Stomach (tissue), 4 donors: ENCODE data around the gene FYCO1.

ENCODE experiments used
- EP300 ChIP-seq: sonication (generic); formaldehyde crosslinking; IDR thresholded peaks from one replicate; pipeline ENCODE4 v1.6.1; 2017; ENCODE audit warnings: antibody characterized with exemption
- POLR2A ChIP-seq, 4 donors: fragments of 450-650 bp; IDR thresholded peaks; one replicate each; pipeline ENCODE4 v1.6.1; 2016; ENCODE audit warnings: antibody characterized with exemption in 4 of 4, control low read depth in 2 of 4, mild to moderate bottlenecking in 1 of 4, moderate library complexity in 1 of 4
- POLR2AphosphoS5 ChIP-seq, 3 donors: sonication (generic); formaldehyde crosslinking; IDR thresholded peaks; one replicate each; pipeline ENCODE4 v1.6.1; 2016; ENCODE audit warnings: antibody characterized with exemption in 3 of 3
- TF ChIP-seq, protein P1 (sequence below), 7 experiments: fragments of 450-650 bp in 4 of 7; fragments of 200-600 bp in 3 of 7; sonication (generic) in 3 of 7; IDR thresholded peaks; one replicate each; pipeline ENCODE4 v1.5.1; 2016 to 2019; ENCODE audit warnings: antibody characterized with exemption in 7 of 7, control low read depth in 2 of 7, mild to moderate bottlenecking in 1 of 7

DNA sequence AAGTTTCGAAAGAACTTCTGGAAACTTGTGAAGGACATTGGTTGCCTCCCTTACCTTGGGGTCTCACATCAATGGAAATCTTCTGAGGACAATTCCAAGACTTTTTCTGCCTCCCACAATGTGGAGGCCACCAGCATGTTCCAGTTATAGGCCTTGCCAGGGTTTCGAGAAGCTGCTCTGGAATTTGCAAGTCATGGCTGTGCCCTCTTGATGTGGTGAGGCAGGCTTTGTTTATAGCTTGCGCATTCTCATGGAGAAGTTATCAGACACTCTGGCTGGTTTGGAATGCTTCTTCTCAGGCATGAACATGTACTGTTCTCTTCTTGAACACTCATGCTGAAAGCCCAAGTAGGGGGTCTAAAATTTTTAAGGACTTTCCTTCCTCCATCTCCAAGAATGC lies 48.3 kb downstream of the FYCO1 start:
- TF ChIP-seq, protein P1, sequence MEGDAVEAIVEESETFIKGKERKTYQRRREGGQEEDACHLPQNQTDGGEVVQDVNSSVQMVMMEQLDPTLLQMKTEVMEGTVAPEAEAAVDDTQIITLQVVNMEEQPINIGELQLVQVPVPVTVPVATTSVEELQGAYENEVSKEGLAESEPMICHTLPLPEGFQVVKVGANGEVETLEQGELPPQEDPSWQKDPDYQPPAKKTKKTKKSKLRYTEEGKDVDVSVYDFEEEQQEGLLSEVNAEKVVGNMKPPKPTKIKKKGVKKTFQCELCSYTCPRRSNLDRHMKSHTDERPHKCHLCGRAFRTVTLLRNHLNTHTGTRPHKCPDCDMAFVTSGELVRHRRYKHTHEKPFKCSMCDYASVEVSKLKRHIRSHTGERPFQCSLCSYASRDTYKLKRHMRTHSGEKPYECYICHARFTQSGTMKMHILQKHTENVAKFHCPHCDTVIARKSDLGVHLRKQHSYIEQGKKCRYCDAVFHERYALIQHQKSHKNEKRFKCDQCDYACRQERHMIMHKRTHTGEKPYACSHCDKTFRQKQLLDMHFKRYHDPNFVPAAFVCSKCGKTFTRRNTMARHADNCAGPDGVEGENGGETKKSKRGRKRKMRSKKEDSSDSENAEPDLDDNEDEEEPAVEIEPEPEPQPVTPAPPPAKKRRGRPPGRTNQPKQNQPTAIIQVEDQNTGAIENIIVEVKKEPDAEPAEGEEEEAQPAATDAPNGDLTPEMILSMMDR (IDR thresholded peaks at IDR 0.05): no peak
- TF ChIP-seq POLR2AphosphoS5 (IDR thresholded peaks at IDR 0.05) (no peak), POLR2A (IDR thresholded peaks at IDR 0.05) (no peak), EP300 (no peak)
